Measurements from ENCODE around the gene SFMBT1. TPM values are rescaled to one million over a fixed set of nuclear protein-coding genes. Genes with fewer than 3 reads are reported as not detected.
A peak's percentile ranks its signal among the peaks of the same experiment; 100 is the strongest.

The SFMBT1 gene
- total and polyA plus RNA-seq, 2 experiments from 2014 or later: 8.5 to 18.1 TPM

GRCh38 chr3:52934630-52935530 lies 111.0 kb downstream of the SFMBT1 start:
- Histone ChIP-seq H2AFZ (no peak overlapping the region), H3K9me2 (replicated peaks; ENCODE audit: insufficient read depth) (no peaks in the 10 kb centered on the region), H3K79me2 (no peaks in the 10 kb centered on the region), H3K36me3 (replicated peaks; ENCODE audit: insufficient read depth, low read depth) (no peaks in the 10 kb centered on the region), H3K27me3 (no peaks in the 10 kb centered on the region), H3K4me1 (ENCODE audit: insufficient read depth) (no peaks in the 10 kb centered on the region), H3K9me3 (ENCODE audit: low read depth) (no peaks in the 10 kb centered on the region), H3K4me2 (peak overlapping the region; percentile 14), H3K27ac (no peak overlapping the region), H4K20me1 (ENCODE audit: insufficient read depth, poor library complexity, severe bottlenecking) (no peaks in the 10 kb centered on the region), H3K4me3 (no peak overlapping the region)
- WGBS (ENCODE audit: low lambda C conversion rate, missing lambda C conversion rate): 11% methylated on average over 8 of the region's 8 CpGs
- TF ChIP-seq EZH2 (IDR thresholded peaks at IDR 0.05; ENCODE audit: borderline replicate concordance): no peak
- TF ChIP-seq CTCF (IDR thresholded peaks at IDR 0.05; ENCODE audit: poor library complexity): peak; percentile 76
- TF ChIP-seq EZH2phosphoT487 (IDR thresholded peaks at IDR 0.05; ENCODE audit: low read depth, severe bottlenecking, unreplicated experiment): no peak
- DNase-seq (ENCODE audit: low spot score): peak; percentile 76

DNA sequence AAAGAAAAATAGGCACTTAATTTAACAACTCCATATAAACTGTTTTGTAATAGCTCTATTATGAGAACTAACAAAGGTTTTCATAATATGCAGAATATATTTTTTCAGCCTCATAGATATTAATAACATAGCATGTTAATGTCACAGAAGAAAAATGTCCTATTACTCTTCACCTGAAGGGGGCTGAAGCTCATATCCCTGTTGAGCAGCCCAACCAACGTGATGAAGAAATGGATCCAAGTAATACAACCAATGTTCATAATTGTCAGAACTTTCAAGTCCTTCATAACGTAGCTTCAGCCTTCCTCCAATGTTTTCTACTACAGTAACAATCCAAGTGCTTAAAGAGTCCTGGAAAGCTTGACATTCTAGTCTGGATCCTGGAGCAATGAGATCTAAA lies 114.0 kb downstream of the SFMBT1 start:
- no peak for DNase-seq (ENCODE audit: low spot score)
- H3K9me2 ChIP-seq (replicated peaks; ENCODE audit: insufficient read depth): no peaks in the 10 kb centered on the region
- H3K4me1 ChIP-seq (ENCODE audit: insufficient read depth): no peaks in the 10 kb centered on the region
- H4K20me1 ChIP-seq (ENCODE audit: insufficient read depth, poor library complexity, severe bottlenecking): no peaks in the 10 kb centered on the region
- TF ChIP-seq CTCF (IDR thresholded peaks at IDR 0.05; ENCODE audit: poor library complexity) (no peak), EZH2 (IDR thresholded peaks at IDR 0.05; ENCODE audit: borderline replicate concordance) (no peak), EZH2phosphoT487 (IDR thresholded peaks at IDR 0.05; ENCODE audit: low read depth, severe bottlenecking, unreplicated experiment) (no peak)
- no peak overlapping the region for H3K4me2 ChIP-seq
- no peaks in the 10 kb centered on the region for H3K9me3 ChIP-seq (ENCODE audit: low read depth)
- H3K36me3 ChIP-seq (replicated peaks; ENCODE audit: insufficient read depth, low read depth): no peaks in the 10 kb centered on the region
- H3K27me3 ChIP-seq: no peaks in the 10 kb centered on the region
- H3K79me2 ChIP-seq: no peaks in the 10 kb centered on the region
- 89% methylated on average over 2 of the region's 2 CpGs for WGBS (ENCODE audit: low lambda C conversion rate, missing lambda C conversion rate)
- H3K27ac ChIP-seq: no peak overlapping the region
- H2AFZ ChIP-seq: no peak overlapping the region
- H3K4me3 ChIP-seq: no peak overlapping the region

- H3K36me3 ChIP-seq (replicated peaks; ENCODE audit: insufficient read depth, low read depth): no peaks in the 10 kb centered on the region
- no peak for TF ChIP-seq EZH2phosphoT487 (IDR thresholded peaks at IDR 0.05; ENCODE audit: low read depth, severe bottlenecking, unreplicated experiment)
- TF ChIP-seq CTCF (IDR thresholded peaks at IDR 0.05; ENCODE audit: poor library complexity): no peak
- TF ChIP-seq EZH2 (IDR thresholded peaks at IDR 0.05; ENCODE audit: borderline replicate concordance): no peak
- WGBS (ENCODE audit: low lambda C conversion rate, missing lambda C conversion rate): 81% methylated on average over 6 of the region's 6 CpGs
Observed at GRCh38 chr3:52931328-52931727, 114.5 kb downstream of the SFMBT1 start.

More at GRCh38 chr3:52931328-52931727, 114.5 kb downstream of the SFMBT1 start:
- H3K9me2 ChIP-seq (replicated peaks; ENCODE audit: insufficient read depth): no peaks in the 10 kb centered on the region
- DNase-seq (ENCODE audit: low spot score): no peak
- no peak overlapping the region for H3K4me3 ChIP-seq
- no peaks in the 10 kb centered on the region for H3K27me3 ChIP-seq
- H2AFZ ChIP-seq: no peak overlapping the region
- H3K4me2 ChIP-seq: no peak overlapping the region
- H3K79me2 ChIP-seq: no peaks in the 10 kb centered on the region
- H3K27ac ChIP-seq: no peak overlapping the region
- H3K4me1 ChIP-seq (ENCODE audit: insufficient read depth): no peaks in the 10 kb centered on the region
- no peaks in the 10 kb centered on the region for H3K9me3 ChIP-seq (ENCODE audit: low read depth)
- H4K20me1 ChIP-seq (ENCODE audit: insufficient read depth, poor library complexity, severe bottlenecking): no peaks in the 10 kb centered on the region

Measured in hepatocyte (in vitro differentiated cells).